Gastroesophageal sphincter (tissue), 4 donors: ENCODE measurements around the gene MT1X. TPM values are rescaled to one million over a fixed set of nuclear protein-coding genes. Genes with fewer than 3 reads are reported as not detected.
"Not testable (repeated sequence)": the region's sequence is repeated elsewhere in the genome, so short reads cannot be mapped to it uniquely, and the experiment has no call there.

Source experiments
- ATAC-seq: fragments of 150-250 bp; one replicate; pipeline ENCODE4 v1.9.1; 2016; ENCODE audit warnings: mild to moderate bottlenecking, moderate library complexity
- H3K27ac ChIP-seq, 4 donors: fragments of 200-600 bp; sonication (generic) in 3 of 4; 1 replicate in 3 of 4; 2 replicates in 1 of 4; pipeline ENCODE4 v1.5.1; 2016 to 2019
- H3K27me3 ChIP-seq: fragments of 200-600 bp; sonication (generic); one replicate; pipeline ENCODE4 v1.5.1; 2019
- H3K36me3 ChIP-seq, 2 donors: fragments of 200-600 bp; sonication (generic); one replicate each; pipeline ENCODE4 v1.5.1; 2019; ENCODE audit warnings: control low read depth in 1 of 2
- H3K4me1 ChIP-seq, 3 donors: fragments of 200-600 bp; sonication (generic); 1 replicate in 2 of 3; 2 replicates in 1 of 3; pipeline ENCODE4 v1.5.1; 2016 to 2019; ENCODE audit warnings: control low read depth in 2 of 3
- H3K4me3 ChIP-seq, 2 donors: fragments of 200-600 bp; sonication (generic); one replicate each; pipeline ENCODE4 v1.5.1; 2019; ENCODE audit warnings: mild to moderate bottlenecking in 1 of 2, moderate library complexity in 1 of 2
- H3K9me3 ChIP-seq, 3 donors: fragments of 200-600 bp; sonication (generic); one replicate each; pipeline ENCODE4 v1.5.1; 2017 to 2019; ENCODE audit warnings: control low read depth in 2 of 3
- EP300 ChIP-seq: sonication (generic); formaldehyde crosslinking; IDR thresholded peaks from one replicate; pipeline ENCODE4 v1.6.1; 2017; ENCODE audit warnings: antibody characterized with exemption, mild to moderate bottlenecking
- POLR2A ChIP-seq, 2 donors: fragments of 450-650 bp; IDR thresholded peaks; one replicate each; pipeline ENCODE4 v1.6.1; 2017; ENCODE audit warnings: antibody characterized with exemption in 2 of 2, mild to moderate bottlenecking in 2 of 2, moderate library complexity in 1 of 2
- POLR2AphosphoS5 ChIP-seq: sonication (generic); formaldehyde crosslinking; IDR thresholded peaks from one replicate; pipeline ENCODE4 v1.6.1; 2017; ENCODE audit warnings: antibody characterized with exemption
- WGBS, 2 donors: methylation state at CpG; one replicate each; pipeline ENCODE4 v1.1.5; 2018; ENCODE audit warnings: low coverage in 1 of 2; 5-methylcytosine and 5-hydroxymethylcytosine counted together
- total RNA-seq, 4 donors: library from RNA; depleted of rRNA; stranded (reverse); fragments of >200 nt; gene quantifications; one replicate each; pipeline ENCODE4 v1.1.0, GENCODE V29; 2016
- TF ChIP-seq, protein P1 (sequence below), 4 experiments: fragments of 200-600 bp in 2 of 4; fragments of 450-650 bp in 2 of 4; sonication (generic) in 1 of 4; IDR thresholded peaks; one replicate each; pipeline ENCODE4 v1.5.1; 2017 to 2019; ENCODE audit warnings: antibody characterized with exemption in 4 of 4, mild to moderate bottlenecking in 2 of 4, moderate library complexity in 2 of 4

MT1X gene
- total RNA-seq, 4 donors from 2014 or later: 265 to 685 (median 330) TPM

DNA sequence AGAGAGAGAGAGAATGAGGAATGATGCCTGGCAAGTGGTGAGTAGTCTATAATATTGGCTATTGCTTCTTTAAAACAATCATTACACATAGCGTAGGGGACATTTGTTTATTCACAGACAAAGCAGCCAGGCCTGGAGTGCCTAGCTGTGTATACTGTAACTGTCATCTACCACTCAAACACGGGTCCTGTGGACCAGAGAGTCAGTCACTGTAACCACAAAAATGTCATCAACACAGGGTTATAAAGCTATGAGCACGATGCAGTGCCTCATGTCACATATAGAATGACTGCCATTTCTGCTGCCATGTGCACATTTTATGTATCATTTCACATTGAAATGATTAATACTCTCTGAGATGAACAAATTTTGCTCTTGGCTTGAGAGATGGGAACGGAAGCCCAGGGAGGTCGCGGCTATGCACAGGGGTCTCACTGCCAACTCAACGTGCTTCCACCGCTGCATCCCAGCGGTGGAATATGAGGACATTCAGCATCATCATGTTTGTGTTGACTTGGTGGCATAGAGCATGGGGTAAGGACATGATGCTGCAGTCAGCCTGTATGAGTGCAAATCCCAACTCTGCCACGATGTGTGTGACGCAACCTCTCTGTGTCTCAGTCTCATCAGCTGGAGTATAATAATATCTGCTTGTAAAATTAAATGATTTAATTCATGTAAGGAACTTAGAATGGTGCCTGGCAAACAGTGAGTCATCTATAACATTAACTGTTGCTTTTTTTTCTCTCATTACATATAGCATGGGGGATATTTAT lies 9.3 kb upstream of the MT1X start:
- no peak overlapping the region for H3K27ac ChIP-seq
- no peaks in the 10 kb centered on the region for H3K36me3 ChIP-seq
- peaks cover 90% of the 10 kb centered on the region for H3K27me3 ChIP-seq
- no peaks in the 10 kb centered on the region for H3K9me3 ChIP-seq
- WGBS, 2 donors: 75 to 85% methylated on average over 8 to 11 of the region's 11 CpGs
- TF ChIP-seq POLR2AphosphoS5 (no peak), POLR2A (IDR thresholded peaks at IDR 0.05) (no peak), EP300 (no peak)
- TF ChIP-seq, protein P1, sequence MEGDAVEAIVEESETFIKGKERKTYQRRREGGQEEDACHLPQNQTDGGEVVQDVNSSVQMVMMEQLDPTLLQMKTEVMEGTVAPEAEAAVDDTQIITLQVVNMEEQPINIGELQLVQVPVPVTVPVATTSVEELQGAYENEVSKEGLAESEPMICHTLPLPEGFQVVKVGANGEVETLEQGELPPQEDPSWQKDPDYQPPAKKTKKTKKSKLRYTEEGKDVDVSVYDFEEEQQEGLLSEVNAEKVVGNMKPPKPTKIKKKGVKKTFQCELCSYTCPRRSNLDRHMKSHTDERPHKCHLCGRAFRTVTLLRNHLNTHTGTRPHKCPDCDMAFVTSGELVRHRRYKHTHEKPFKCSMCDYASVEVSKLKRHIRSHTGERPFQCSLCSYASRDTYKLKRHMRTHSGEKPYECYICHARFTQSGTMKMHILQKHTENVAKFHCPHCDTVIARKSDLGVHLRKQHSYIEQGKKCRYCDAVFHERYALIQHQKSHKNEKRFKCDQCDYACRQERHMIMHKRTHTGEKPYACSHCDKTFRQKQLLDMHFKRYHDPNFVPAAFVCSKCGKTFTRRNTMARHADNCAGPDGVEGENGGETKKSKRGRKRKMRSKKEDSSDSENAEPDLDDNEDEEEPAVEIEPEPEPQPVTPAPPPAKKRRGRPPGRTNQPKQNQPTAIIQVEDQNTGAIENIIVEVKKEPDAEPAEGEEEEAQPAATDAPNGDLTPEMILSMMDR (IDR thresholded peaks at IDR 0.05): no peak
- no peak for ATAC-seq
- H3K4me3 ChIP-seq: no peak overlapping the region
- H3K4me1 ChIP-seq: peaks cover 0 to 25% (median 18%) of the 10 kb centered on the region in 3 donors

DNA sequence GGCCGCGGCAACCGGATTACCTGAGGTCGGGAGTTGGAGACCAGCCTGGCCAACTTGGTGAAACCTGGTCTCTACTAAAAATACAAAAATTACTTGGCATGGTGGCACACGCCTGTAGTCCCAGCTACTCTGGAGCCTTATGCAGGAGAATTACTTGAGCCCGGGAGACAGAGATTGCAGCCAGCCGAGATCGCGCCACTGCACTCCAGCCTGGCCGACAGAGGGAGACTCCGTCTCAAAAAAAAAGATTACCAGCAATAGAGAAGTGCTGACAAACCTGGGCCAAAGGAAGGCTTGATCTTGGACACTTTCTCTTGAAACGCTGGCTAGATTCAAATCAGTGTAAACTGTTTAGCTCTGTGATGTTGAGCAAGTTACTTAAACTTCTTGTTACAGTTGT lies 8.3 kb upstream of the MT1X start:
- ATAC-seq: peak; percentile 55
- TF ChIP-seq, protein P1 (IDR thresholded peaks at IDR 0.05): peak in 3 of 4 experiments; percentile 67 to 74 (median 71)
- no peak for TF ChIP-seq POLR2AphosphoS5
- H3K36me3 ChIP-seq: no peaks in the 10 kb centered on the region
- H3K9me3 ChIP-seq: no peaks in the 10 kb centered on the region
- peaks cover 80% of the 10 kb centered on the region for H3K27me3 ChIP-seq
- no peak overlapping the region for H3K27ac ChIP-seq
- no peak overlapping the region for H3K4me3 ChIP-seq
- peaks cover 0 to 20% (median 15%) of the 10 kb centered on the region in 3 donors for H3K4me1 ChIP-seq
- WGBS, 2 donors: 37 to 55% methylated on average over 5 to 6 of the region's 12 CpGs

DNA sequence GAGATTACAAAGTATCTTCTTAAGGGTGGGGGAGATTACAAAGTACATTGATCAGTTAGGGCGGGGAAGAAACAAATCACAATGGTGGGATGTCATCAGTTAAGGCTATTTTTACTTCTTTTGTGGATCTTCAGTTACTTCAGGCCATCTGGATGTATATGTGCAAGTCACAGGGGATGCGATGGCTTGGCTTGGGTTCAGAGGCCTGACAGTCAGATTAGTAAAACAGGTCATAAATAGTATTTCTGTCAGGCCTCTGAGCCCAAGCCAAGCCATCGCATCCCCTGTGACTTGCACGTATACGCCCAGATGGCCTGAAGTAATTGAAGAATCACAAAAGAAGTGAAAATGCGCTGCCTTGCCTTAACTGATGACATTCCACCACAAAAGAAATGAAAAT lies 7.7 kb upstream of the MT1X start:
- WGBS, 2 donors: 61 to 82% methylated on average over 2 to 6 of the region's 6 CpGs
- H3K9me3 ChIP-seq, ATAC-seq, H3K4me3 ChIP-seq, H3K27ac ChIP-seq, H3K36me3 ChIP-seq: not testable (repeated sequence)
- H3K27me3 ChIP-seq: peaks cover 74% of the 10 kb centered on the region
- peaks cover 0 to 16% (median 12%) of the 10 kb centered on the region in 3 donors for H3K4me1 ChIP-seq

DNA sequence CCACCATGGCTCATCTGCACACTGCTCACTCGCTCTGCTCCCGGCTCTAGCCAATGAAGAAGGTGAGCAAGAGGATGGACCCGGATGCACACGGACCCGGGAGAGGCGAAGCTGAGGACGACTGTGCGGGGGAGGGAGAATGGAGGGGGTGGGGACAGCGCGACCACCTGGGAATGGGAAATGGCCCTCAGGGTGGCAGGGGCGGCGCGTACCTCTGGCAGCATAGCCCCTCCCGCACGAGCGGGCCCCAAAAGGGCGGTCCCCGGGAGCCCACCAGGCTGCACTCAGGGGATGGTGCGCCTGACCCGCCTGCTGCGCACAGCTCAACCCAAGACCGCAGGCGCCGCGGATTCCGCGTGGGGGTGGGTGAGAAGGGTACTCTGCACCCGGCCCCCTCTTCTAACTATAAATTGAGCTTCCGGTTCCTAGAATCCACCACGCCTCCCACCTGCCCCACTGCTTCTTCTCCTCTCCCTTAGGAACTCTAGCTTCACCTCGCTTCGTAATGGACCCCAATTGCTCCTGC lies 6.5 kb upstream of the MT1X start:
- peaks cover 62% of the 10 kb centered on the region for H3K27me3 ChIP-seq
- peaks cover 0 to 11% (median 7%) of the 10 kb centered on the region in 3 donors for H3K4me1 ChIP-seq
- H3K36me3 ChIP-seq: no peaks in the 10 kb centered on the region
- WGBS, 2 donors: 0 to 3% methylated on average over 3 to 16 of the region's 32 CpGs
- TF ChIP-seq EP300 (no peak), POLR2AphosphoS5 (no peak), POLR2A (IDR thresholded peaks at IDR 0.05) (no peak)
- TF ChIP-seq, protein P1 (IDR thresholded peaks at IDR 0.05): no peak
- no peaks in the 10 kb centered on the region for H3K9me3 ChIP-seq
- no peak overlapping the region for H3K27ac ChIP-seq
- peak overlapping the region in 1 of 2 donors; percentile 23 for H3K4me3 ChIP-seq
- no peak for ATAC-seq

DNA sequence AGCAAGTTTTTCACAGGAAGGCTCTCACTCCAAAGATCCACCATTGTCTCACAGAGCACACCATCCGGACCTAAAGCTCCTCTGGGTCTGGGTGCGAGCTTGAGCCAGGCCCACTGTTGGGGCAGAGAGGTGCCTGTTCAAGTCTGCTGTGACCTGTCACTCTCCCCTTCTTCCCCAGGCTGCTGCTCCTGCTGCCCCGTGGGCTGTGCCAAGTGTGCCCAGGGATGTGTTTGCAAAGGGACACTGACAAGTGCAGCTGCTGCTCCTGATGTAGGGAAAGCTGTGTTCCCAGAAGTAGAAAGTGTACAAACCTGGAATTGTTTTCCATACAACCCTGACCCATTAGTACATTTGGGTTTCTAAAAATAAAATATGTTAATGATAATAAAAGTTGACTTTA lies 4.8 kb upstream of the MT1X start:
- Histone ChIP-seq H3K36me3 (no peaks in the 10 kb centered on the region), H3K4me1 (peaks cover 0 to 21% (median 15%) of the 10 kb centered on the region in 3 donors), H3K27me3 (peaks cover 45% of the 10 kb centered on the region), H3K9me3 (no peaks in the 10 kb centered on the region), H3K27ac (no peak overlapping the region), H3K4me3 (no peak overlapping the region)
- WGBS, 2 donors: 50% methylated on average over 1 of the region's 3 CpGs; no CpG with 5 or more reads in 1 of the 2 donors
- TF ChIP-seq EP300 (no peak), POLR2AphosphoS5 (no peak), POLR2A (IDR thresholded peaks at IDR 0.05) (no peak)
- TF ChIP-seq, protein P1 (IDR thresholded peaks at IDR 0.05): no peak
- no peak for ATAC-seq
